Keratinocyte (primary cell): Measurements from ENCODE around the gene MBNL2. TPM values are rescaled to one million over a fixed set of nuclear protein-coding genes. Genes with fewer than 3 reads are reported as not detected.
"Not testable (repeated sequence)": the region's sequence is repeated elsewhere in the genome, so short reads cannot be mapped to it uniquely, and the experiment has no call there.

Experiments
- DNase-seq: peaks from one replicate; pipeline ENCODE4 v3.0.0-alpha.2; 2011; ENCODE audit warnings: low read depth, missing footprints, low spot score
- FAIRE-seq: peaks from 2 replicates; lab custom pipeline; 2011; peaks lifted over from hg19 to GRCh38; lab: Jason Lieb, UNC
- H2AFZ ChIP-seq: 2 replicates; pipeline ENCODE4 v1.6.0; 2012; ENCODE audit warnings: low read length, control low read depth, inconsistent platforms; ENCODE audit not compliant: control insufficient read depth
- H3K27ac ChIP-seq: 2 replicates; pipeline ENCODE4 v1.5.1; 2011; ENCODE audit warnings: low read length; ENCODE audit not compliant: control insufficient read depth, insufficient read depth
- H3K27me3 ChIP-seq: 3 replicates; pipeline ENCODE4 v1.6.0; 2011; ENCODE audit warnings: low read length; ENCODE audit not compliant: control insufficient read depth, insufficient read depth; ENCODE audit errors: extremely low read depth
- H3K36me3 ChIP-seq, 2 experiments: 2 replicates in 1 of 2; 3 replicates in 1 of 2; pipeline ENCODE4 v1.5.1; 2011; ENCODE audit warnings: low read length in 2 of 2, mild to moderate bottlenecking in 1 of 2; ENCODE audit not compliant: control insufficient read depth in 2 of 2, insufficient read depth in 2 of 2; ENCODE audit errors: extremely low read depth in 1 of 2
- H3K4me1 ChIP-seq: 3 replicates; pipeline ENCODE4 v1.5.1; 2011; ENCODE audit warnings: low read length; ENCODE audit not compliant: control insufficient read depth, insufficient read depth; ENCODE audit errors: extremely low read depth
- H3K4me2 ChIP-seq: 3 replicates; pipeline ENCODE4 v1.6.0; 2011; ENCODE audit warnings: low read depth, low read length; ENCODE audit not compliant: control insufficient read depth, insufficient read depth; ENCODE audit errors: extremely low read depth
- H3K4me3 ChIP-seq, 3 experiments: fragments of 200-600 bp in 1 of 3; sonication (generic) in 1 of 3; 2 replicates in 2 of 3; 3 replicates in 1 of 3; pipeline ENCODE4 v1.5.1; 2011 to 2016; ENCODE audit warnings: low read length in 3 of 3, mild to moderate bottlenecking in 3 of 3, control low read depth in 2 of 3, inconsistent platforms in 1 of 3, low read depth in 1 of 3, mixed read lengths in 1 of 3, mixed run types in 1 of 3, moderate library complexity in 1 of 3; ENCODE audit not compliant: control insufficient read depth in 2 of 3, insufficient read depth in 2 of 3; ENCODE audit errors: extremely low read depth in 1 of 3
- H3K79me2 ChIP-seq: 2 replicates; pipeline ENCODE4 v1.6.0; 2012; ENCODE audit warnings: low read length; ENCODE audit not compliant: control insufficient read depth, insufficient read depth
- H3K9ac ChIP-seq: 3 replicates; pipeline ENCODE4 v1.6.0; 2011; ENCODE audit warnings: low read length; ENCODE audit not compliant: control insufficient read depth, insufficient read depth; ENCODE audit errors: extremely low read depth
- H3K9me1 ChIP-seq: 3 replicates; pipeline ENCODE4 v1.6.0; 2011; ENCODE audit warnings: low read length; ENCODE audit not compliant: control insufficient read depth, insufficient read depth; ENCODE audit errors: extremely low read depth
- H3K9me3 ChIP-seq: 2 replicates; pipeline ENCODE4 v1.5.1; 2012; ENCODE audit warnings: low read depth, low read length; ENCODE audit not compliant: control insufficient read depth
- H4K20me1 ChIP-seq: 3 replicates; pipeline ENCODE4 v1.6.0; 2011; ENCODE audit warnings: low read length; ENCODE audit not compliant: control insufficient read depth, insufficient read depth; ENCODE audit errors: extremely low read depth
- EZH2 ChIP-seq: IDR thresholded peaks from one replicate; pipeline ENCODE4 v1.6.1; 2012; ENCODE audit warnings: inconsistent platforms, mild to moderate bottlenecking, low read length, moderate library complexity
- dilution Hi-C: fragments of 300-500 bp; cut with MboI; formaldehyde crosslinking; loops from one replicate; pipeline ENCODE4 v1.7.0; 2020; ENCODE audit warnings: low sequenced_read_pairs; ENCODE audit not compliant: extremely low pct_ligation_motif_present
- polyA plus RNA-seq, 5 experiments: library from polyadenylated mRNA; depleted of rRNA in 3 of 5; stranded (reverse) in 3 of 5; stranded (forward) in 1 of 5; unstranded in 1 of 5; fragments of >200 nt; gene quantifications; 1 replicate in 1 of 5; 2 replicates in 3 of 5; 3 replicates in 1 of 5; pipeline versions ENCODE4 v1.2.1 to v1.2.3, GENCODE V29; 2011 to 2012; ENCODE audit warnings: missing spikeins in 2 of 5, low read depth in 1 of 5, low replicate concordance in 1 of 5
- TF ChIP-seq, protein P1 (sequence below), 3 experiments: IDR thresholded peaks in 1 of 3; conservative IDR thresholded peaks in 1 of 3; optimal IDR thresholded peaks in 1 of 3; 2 replicates in 2 of 3; 3 replicates in 1 of 3; pipeline versions ENCODE3 to v1.5.1; 2011; ENCODE audit warnings: low read length in 3 of 3, mild to moderate bottlenecking in 3 of 3, moderate library complexity in 2 of 3, control low read depth in 1 of 3, inconsistent platforms in 1 of 3; ENCODE audit not compliant: insufficient read depth in 2 of 3; ENCODE audit errors: extremely low read depth in 1 of 3

MBNL2 gene
- polyA plus RNA-seq, 1 donor (not counting 4 experiments of a cell fraction or from before 2014, with no cell fraction given), result 28.4 TPM

DNA sequence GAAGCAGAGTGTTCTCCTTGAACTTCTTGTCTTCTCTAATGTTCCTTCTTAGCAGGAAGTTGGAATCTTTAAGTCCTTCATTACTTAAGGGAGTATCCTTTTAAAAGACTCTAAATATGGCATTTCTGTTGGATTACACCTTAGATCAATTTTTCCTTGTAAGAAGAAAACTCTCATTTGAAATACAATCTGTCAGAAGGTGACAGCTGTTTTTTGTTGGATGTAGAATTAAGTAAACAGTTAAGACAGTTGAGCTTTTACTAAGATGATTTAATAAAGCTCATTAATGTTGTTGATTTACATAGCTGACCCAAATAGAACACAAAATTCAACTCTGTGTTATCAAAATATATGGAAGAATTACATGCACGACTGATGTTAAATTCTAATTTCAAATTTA is 16.7 kb upstream of the MBNL2 start:
- FAIRE-seq (peak; percentile 41), DNase-seq (no peak)
- Histone ChIP-seq H3K4me1 (no peaks in the 10 kb centered on the region), H3K27ac (no peak overlapping the region), H3K4me3 (no peak overlapping the region), H3K4me2 (no peak overlapping the region), H2AFZ (no peak overlapping the region), H3K27me3 (no peaks in the 10 kb centered on the region), H3K79me2 (no peaks in the 10 kb centered on the region), H3K36me3 (no peaks in the 10 kb centered on the region), H4K20me1 (no peaks in the 10 kb centered on the region), H3K9ac (no peak overlapping the region), H3K9me1 (no peaks in the 10 kb centered on the region), H3K9me3 (no peaks in the 10 kb centered on the region)
- dilution Hi-C loops, result no loop called here
- TF ChIP-seq, protein P1, sequence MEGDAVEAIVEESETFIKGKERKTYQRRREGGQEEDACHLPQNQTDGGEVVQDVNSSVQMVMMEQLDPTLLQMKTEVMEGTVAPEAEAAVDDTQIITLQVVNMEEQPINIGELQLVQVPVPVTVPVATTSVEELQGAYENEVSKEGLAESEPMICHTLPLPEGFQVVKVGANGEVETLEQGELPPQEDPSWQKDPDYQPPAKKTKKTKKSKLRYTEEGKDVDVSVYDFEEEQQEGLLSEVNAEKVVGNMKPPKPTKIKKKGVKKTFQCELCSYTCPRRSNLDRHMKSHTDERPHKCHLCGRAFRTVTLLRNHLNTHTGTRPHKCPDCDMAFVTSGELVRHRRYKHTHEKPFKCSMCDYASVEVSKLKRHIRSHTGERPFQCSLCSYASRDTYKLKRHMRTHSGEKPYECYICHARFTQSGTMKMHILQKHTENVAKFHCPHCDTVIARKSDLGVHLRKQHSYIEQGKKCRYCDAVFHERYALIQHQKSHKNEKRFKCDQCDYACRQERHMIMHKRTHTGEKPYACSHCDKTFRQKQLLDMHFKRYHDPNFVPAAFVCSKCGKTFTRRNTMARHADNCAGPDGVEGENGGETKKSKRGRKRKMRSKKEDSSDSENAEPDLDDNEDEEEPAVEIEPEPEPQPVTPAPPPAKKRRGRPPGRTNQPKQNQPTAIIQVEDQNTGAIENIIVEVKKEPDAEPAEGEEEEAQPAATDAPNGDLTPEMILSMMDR (optimal IDR thresholded peaks at IDR 0.05 in 1 of 3, IDR thresholded peaks at IDR 0.05 in 1 of 3, conservative IDR thresholded peaks at IDR 0.05 in 1 of 3; ENCODE audit: extremely low read depth in 1 of 3, insufficient read depth in 2 of 3, low read length in 3 of 3), result no peak
- no peak for TF ChIP-seq EZH2

DNA sequence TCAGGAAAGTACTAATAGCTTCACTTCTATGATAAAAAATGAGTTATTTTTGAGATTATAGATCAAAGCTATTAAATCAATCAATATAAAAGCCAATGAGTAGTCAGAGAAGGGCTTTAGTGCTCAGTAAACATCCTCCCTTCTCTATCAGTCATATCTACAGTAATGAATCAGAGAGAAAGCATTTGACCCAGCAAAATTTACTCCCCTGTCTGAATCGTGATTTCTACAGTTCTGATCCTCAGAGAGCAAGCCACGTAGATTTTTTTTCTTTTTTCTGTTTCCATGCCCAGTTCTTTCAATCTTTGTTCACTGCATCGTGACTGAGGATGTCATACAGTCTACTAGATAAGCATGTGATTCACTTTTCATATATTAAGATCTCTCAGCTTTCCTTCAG is 16.2 kb upstream of the MBNL2 start:
- no peaks in the 10 kb centered on the region for H4K20me1 ChIP-seq
- H2AFZ ChIP-seq, result peak overlapping the region; percentile 36
- FAIRE-seq, result peak; percentile 48
- no peak for DNase-seq
- no peak overlapping the region for H3K27ac ChIP-seq
- H3K9ac ChIP-seq, result no peak overlapping the region
- no peaks in the 10 kb centered on the region for H3K4me1 ChIP-seq
- H3K9me3 ChIP-seq, result no peaks in the 10 kb centered on the region
- H3K4me2 ChIP-seq, result no peak overlapping the region
- TF ChIP-seq EZH2, result no peak
- TF ChIP-seq, protein P1 (optimal IDR thresholded peaks at IDR 0.05 in 1 of 3, IDR thresholded peaks at IDR 0.05 in 1 of 3, conservative IDR thresholded peaks at IDR 0.05 in 1 of 3; ENCODE audit: extremely low read depth in 1 of 3, insufficient read depth in 2 of 3, low read length in 3 of 3), result no peak
- H3K4me3 ChIP-seq, result no peak overlapping the region
- no peaks in the 10 kb centered on the region for H3K79me2 ChIP-seq
- H3K27me3 ChIP-seq, result no peaks in the 10 kb centered on the region
- H3K9me1 ChIP-seq, result no peaks in the 10 kb centered on the region
- dilution Hi-C loops, result no loop called here
- H3K36me3 ChIP-seq, result no peaks in the 10 kb centered on the region

DNA sequence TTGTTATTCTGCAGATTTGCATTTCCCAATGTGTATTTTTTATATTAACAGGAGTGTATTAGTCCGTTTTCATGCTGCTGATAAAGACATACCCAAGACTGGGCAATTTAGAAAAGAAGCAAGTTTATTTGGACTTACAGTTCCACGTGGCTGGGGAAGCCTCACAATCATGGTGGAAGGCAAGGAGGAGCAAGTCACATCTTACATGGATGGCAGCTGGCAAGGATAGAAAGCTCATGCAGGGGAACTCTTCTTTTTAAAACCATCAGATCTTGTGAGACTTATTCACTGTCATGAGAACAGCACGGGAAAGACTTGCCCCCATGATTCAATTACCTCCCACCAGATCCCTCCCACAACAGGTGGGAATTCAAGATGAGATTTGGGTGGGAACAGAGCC is 14.9 kb upstream of the MBNL2 start:
- H3K27ac ChIP-seq, H3K79me2 ChIP-seq, H3K4me3 ChIP-seq, DNase-seq, H3K9me1 ChIP-seq, H3K4me1 ChIP-seq, H3K9me3 ChIP-seq, H3K36me3 ChIP-seq, H3K9ac ChIP-seq, dilution Hi-C loops, H3K27me3 ChIP-seq, H4K20me1 ChIP-seq, FAIRE-seq, H2AFZ ChIP-seq, H3K4me2 ChIP-seq: not testable (repeated sequence)
